Measurements from ENCODE around the gene STARD9. TPM values are rescaled to one million over a fixed set of nuclear protein-coding genes. Genes with fewer than 3 reads are reported as not detected.

STARD9 gene
- polyA plus RNA-seq, 3 donors, result 0.39 TPM; not detected in 2

DNA sequence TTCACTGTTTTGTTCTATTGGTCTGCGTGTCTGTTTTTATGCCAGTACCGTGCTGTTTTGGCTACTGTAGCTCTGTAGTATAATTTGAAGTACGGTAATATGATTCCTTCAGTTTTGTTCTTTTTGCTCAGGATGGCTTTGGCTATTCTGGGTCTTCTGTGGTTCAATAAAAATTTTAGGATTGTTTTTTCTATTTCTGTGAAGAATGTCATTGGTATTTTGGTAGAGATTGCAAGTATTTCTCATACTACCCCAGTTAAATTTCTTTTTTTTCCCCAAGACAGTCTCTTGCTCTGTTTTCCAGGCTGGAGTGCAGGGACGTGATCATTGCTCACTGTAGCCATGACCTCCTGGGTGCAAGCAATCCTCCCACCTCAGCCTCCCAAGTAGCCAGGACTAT is 53.4 kb downstream of the STARD9 start:
- H3K27ac ChIP-seq (ENCODE audit: low read depth in 1 of 2, low read length in 2 of 2), result no peak overlapping the region
- Mint-ChIP-seq H3K27me3 (ENCODE audit: low read depth in 3 of 3) (peaks cover 0 to 3% (median 2%) of the 10 kb centered on the region in 3 donors), H3K4me3 (no peak overlapping the region), H3K36me3 (no peaks in the 10 kb centered on the region), H3K4me1 (no peaks in the 10 kb centered on the region), H3K9me3 (peaks cover 0 to 7% (median 4%) of the 10 kb centered on the region in 7 donors), H3K27ac (no peak overlapping the region)
- H3K27me3 ChIP-seq (ENCODE audit: control insufficient read depth in 2 of 2, insufficient read depth in 2 of 2, low read length in 2 of 2), result no peaks in the 10 kb centered on the region
- TF ChIP-seq, protein P1, sequence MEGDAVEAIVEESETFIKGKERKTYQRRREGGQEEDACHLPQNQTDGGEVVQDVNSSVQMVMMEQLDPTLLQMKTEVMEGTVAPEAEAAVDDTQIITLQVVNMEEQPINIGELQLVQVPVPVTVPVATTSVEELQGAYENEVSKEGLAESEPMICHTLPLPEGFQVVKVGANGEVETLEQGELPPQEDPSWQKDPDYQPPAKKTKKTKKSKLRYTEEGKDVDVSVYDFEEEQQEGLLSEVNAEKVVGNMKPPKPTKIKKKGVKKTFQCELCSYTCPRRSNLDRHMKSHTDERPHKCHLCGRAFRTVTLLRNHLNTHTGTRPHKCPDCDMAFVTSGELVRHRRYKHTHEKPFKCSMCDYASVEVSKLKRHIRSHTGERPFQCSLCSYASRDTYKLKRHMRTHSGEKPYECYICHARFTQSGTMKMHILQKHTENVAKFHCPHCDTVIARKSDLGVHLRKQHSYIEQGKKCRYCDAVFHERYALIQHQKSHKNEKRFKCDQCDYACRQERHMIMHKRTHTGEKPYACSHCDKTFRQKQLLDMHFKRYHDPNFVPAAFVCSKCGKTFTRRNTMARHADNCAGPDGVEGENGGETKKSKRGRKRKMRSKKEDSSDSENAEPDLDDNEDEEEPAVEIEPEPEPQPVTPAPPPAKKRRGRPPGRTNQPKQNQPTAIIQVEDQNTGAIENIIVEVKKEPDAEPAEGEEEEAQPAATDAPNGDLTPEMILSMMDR (IDR thresholded peaks at IDR 0.05), result no peak
- no peak overlapping the region for H3K4me3 ChIP-seq (replicated peaks in 1 of 3; ENCODE audit: low read depth in 2 of 3, low read length in 3 of 3)
- WGBS (ENCODE audit: insufficient coverage), result 100% methylated on average over 1 of the region's 4 CpGs
- no peaks in the 10 kb centered on the region for H3K36me3 ChIP-seq (replicated peaks in 1 of 2; ENCODE audit: control insufficient read depth in 1 of 2, insufficient read depth in 2 of 2, low read length in 2 of 2)
- H3K9me3 ChIP-seq (replicated peaks in 1 of 2; ENCODE audit: control insufficient read depth in 1 of 2, insufficient read depth in 1 of 2, low read length in 2 of 2), result peaks cover 0 to 3% of the 10 kb centered on the region in 2 donors
- intact Hi-C loops (cut with micrococcal nuclease), result no loop called here
- no peak for DNase-seq
- no peak overlapping the region for H3K4me2 ChIP-seq (replicated peaks; ENCODE audit: extremely low read depth, low read length, poor library complexity, severe bottlenecking)
- H4K20me1 ChIP-seq (ENCODE audit: insufficient read depth, low read length), result no peaks in the 10 kb centered on the region
- H3K4me1 ChIP-seq (ENCODE audit: control insufficient read depth in 1 of 2, insufficient read depth in 2 of 2, low read length in 2 of 2), result no peaks in the 10 kb centered on the region
- no peaks in the 10 kb centered on the region for H3K79me2 ChIP-seq (ENCODE audit: insufficient read depth, low read length)
- no peak overlapping the region for H2AFZ ChIP-seq (ENCODE audit: insufficient read depth, low read depth, low read length, poor library complexity, severe bottlenecking)
- no peak overlapping the region for H3K9ac ChIP-seq (ENCODE audit: insufficient read depth, low read length, poor library complexity, severe bottlenecking)

DNA sequence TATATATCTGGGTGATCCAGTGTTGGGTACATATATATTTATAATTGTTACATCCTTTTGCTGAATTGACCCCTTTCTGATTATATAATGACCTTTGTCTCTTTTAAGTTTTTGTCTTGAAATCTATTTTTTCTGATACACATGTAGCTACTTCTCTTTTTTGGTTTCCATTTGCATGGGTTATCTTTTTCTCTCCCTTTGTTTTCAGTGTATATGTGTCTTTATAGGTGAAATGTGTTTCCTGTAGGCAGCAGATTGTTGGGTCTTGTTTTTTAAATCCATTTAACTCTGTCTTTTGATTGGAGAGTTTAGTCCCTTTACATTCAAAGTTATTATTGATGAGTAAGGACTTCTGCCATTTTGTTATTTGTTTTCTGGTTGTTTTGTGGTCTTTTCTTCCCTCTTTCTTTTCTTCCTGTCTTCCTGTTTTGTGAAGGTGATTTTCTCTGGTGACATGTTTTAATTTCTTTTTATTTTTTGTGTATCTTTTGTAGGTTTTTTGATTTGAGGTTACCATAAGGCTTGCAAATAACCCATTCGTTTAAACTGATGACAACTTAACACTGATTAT is 56.8 kb downstream of the STARD9 start:
- H3K36me3 ChIP-seq (replicated peaks in 1 of 2; ENCODE audit: control insufficient read depth in 1 of 2, insufficient read depth in 2 of 2, low read length in 2 of 2), result no peaks in the 10 kb centered on the region
- H2AFZ ChIP-seq (ENCODE audit: insufficient read depth, low read depth, low read length, poor library complexity, severe bottlenecking), result no peak overlapping the region
- no peak overlapping the region for H3K4me3 Mint-ChIP-seq
- H3K4me1 Mint-ChIP-seq, result no peaks in the 10 kb centered on the region
- no peaks in the 10 kb centered on the region for H4K20me1 ChIP-seq (ENCODE audit: insufficient read depth, low read length)
- WGBS (ENCODE audit: insufficient coverage), result no CpG with 5 or more reads among the region's 1 CpG
- H3K27ac ChIP-seq (ENCODE audit: low read depth in 1 of 2, low read length in 2 of 2), result no peak overlapping the region
- H3K9ac ChIP-seq (ENCODE audit: insufficient read depth, low read length, poor library complexity, severe bottlenecking), result no peak overlapping the region
- H3K9me3 Mint-ChIP-seq, result no peaks in the 10 kb centered on the region
- H3K4me2 ChIP-seq (replicated peaks; ENCODE audit: extremely low read depth, low read length, poor library complexity, severe bottlenecking), result no peak overlapping the region
- no peaks in the 10 kb centered on the region for H3K36me3 Mint-ChIP-seq
- intact Hi-C loops (cut with micrococcal nuclease), result no loop called here
- no peak overlapping the region for H3K27ac Mint-ChIP-seq
- no peaks in the 10 kb centered on the region for H3K4me1 ChIP-seq (ENCODE audit: control insufficient read depth in 1 of 2, insufficient read depth in 2 of 2, low read length in 2 of 2)
- DNase-seq, result no peak
- no peak overlapping the region for H3K4me3 ChIP-seq (replicated peaks in 1 of 3; ENCODE audit: low read depth in 2 of 3, low read length in 3 of 3)
- peaks cover 0 to 5% (median 3%) of the 10 kb centered on the region in 3 donors for H3K27me3 Mint-ChIP-seq (ENCODE audit: low read depth in 3 of 3)
- no peaks in the 10 kb centered on the region for H3K9me3 ChIP-seq (replicated peaks in 1 of 2; ENCODE audit: control insufficient read depth in 1 of 2, insufficient read depth in 1 of 2, low read length in 2 of 2)
- no peaks in the 10 kb centered on the region for H3K79me2 ChIP-seq (ENCODE audit: insufficient read depth, low read length)
- H3K27me3 ChIP-seq (ENCODE audit: control insufficient read depth in 2 of 2, insufficient read depth in 2 of 2, low read length in 2 of 2), result no peaks in the 10 kb centered on the region
- TF ChIP-seq, protein P1 (IDR thresholded peaks at IDR 0.05), result no peak
